Measurements from ENCODE around the gene TMEM63C. TPM values are rescaled to one million over a fixed set of nuclear protein-coding genes. Genes with fewer than 3 reads are reported as not detected.
"Not testable (repeated sequence)": the region's sequence is repeated elsewhere in the genome, so short reads cannot be mapped to it uniquely, and the experiment has no call there.

The TMEM63C gene
- total and polyA plus RNA-seq, 2 donors = 0.30 to 0.85 TPM

DNA sequence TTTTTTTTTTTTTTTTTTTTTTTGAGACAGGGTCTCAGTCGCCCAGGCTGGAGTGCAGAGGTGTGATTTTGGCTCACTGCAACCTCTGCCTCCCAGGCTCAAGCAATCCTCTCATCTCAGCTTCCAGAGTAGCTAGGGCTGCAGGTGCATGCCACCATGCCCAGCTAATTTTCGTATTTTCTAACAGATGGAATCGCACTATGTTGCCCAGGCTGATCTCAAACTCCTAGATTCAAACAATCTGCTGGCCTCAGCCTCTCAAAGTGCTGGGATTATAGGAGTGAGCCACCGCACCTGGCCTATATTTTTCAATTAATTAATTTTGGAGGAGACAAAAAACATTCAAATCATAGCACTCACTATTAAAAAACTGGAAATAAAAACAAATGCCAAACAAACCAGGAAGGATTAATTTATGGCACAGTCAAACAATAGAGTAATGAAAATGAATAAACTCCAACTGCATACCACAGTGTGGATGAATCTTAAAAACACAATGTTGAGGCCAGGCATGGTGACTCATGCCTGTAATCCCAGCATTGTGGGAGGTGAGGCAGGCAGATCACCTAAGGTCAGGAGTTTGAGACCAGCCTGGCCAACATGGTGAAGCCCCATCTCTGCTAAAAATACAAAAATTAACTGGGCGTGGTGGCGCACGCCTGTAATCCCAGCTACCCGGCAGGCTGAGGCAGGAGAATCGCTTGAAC, 7.5 kb upstream of the TMEM63C start:
- not testable (repeated sequence) for H3K27ac ChIP-seq (ENCODE audit: low read depth)

DNA sequence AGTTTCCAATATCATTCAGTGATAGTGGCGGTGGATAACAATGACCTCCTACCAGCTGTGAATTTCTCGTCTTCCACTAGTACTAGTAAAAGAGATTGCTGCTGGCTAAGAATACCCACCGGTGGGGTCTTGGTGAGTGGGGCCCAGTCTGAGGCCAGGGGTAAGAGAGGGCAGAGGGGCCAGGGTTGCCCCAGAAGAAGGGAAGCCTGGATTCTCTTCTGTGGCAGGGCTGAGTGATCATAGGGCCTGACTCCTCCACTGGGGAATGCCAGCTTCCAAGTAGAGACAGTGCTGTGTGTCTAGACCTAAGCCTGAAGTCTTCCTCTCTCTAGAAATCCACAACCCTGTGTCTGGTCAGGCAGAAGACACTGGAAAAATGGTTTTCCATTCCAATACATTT, 5.8 kb upstream of the TMEM63C start:
- DNase-seq (ENCODE audit: extremely low spot score) = no peak
- 73% methylated on average over 3 of the region's 3 CpGs for WGBS
- H3K4me3 ChIP-seq (ENCODE audit: low read depth, low read length) = no peak overlapping the region
- H3K27ac ChIP-seq (ENCODE audit: low read depth) = no peak overlapping the region
- H3K4me1 ChIP-seq (ENCODE audit: insufficient read depth) = no peaks in the 10 kb centered on the region
- no peaks in the 10 kb centered on the region for H3K36me3 ChIP-seq (ENCODE audit: insufficient read depth)

More for the DNA sequence above, 7.5 kb upstream of the TMEM63C start:
- not testable (repeated sequence) for DNase-seq (ENCODE audit: extremely low spot score); H3K36me3 ChIP-seq (ENCODE audit: insufficient read depth); H3K4me1 ChIP-seq (ENCODE audit: insufficient read depth); H3K4me3 ChIP-seq (ENCODE audit: low read depth, low read length)
- 91% methylated on average over 9 of the region's 9 CpGs for WGBS

DNA sequence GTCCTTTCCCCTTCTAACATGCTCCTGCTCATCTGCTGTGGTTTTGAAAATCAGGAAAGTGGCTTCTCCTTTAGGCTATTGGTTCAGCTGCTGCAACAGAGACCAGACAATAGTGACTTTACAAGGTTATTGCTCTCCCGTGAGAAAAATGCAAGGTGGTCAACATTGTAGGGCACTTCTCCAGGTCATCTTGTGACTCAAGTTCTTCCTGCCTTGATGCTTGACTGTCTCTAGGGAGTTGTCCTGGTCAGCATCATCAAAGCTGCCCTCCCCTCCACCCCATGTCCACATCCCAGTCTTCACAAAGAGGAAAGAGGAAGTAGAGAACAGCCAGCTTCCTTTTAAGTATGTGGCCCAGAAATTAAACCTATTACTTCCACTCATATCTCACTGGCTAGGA, 3.9 kb upstream of the TMEM63C start:
- Histone ChIP-seq H3K4me1 (ENCODE audit: insufficient read depth) (no peaks in the 10 kb centered on the region), H3K4me3 (ENCODE audit: low read depth, low read length) (no peak overlapping the region), H3K27ac (ENCODE audit: low read depth) (no peak overlapping the region), H3K36me3 (ENCODE audit: insufficient read depth) (no peaks in the 10 kb centered on the region)
- no peak for DNase-seq (ENCODE audit: extremely low spot score)
- WGBS = 21% methylated on average over 1 of the region's 1 CpG

DNA sequence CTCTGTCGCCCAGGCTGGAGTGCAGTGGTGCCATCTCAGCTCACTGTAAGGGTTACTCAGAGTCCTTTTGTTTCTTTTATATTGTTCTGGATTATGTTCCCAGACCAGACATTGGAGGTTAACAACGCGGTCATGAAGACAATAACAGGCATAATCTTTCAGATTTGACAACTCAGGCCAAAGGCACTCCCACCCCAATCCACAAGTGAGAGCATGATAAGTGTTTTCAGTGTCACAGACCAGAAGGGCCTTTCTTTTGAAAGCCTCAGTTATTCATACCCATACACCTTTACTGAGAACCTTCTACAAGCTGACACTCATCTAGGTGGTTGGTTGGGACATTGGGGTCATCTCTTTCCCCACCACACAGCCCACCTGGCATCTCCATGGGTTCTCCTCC, 2.9 kb upstream of the TMEM63C start:
- no peaks in the 10 kb centered on the region for H3K36me3 ChIP-seq (ENCODE audit: insufficient read depth)
- no peaks in the 10 kb centered on the region for H3K4me1 ChIP-seq (ENCODE audit: insufficient read depth)
- no peak overlapping the region for H3K4me3 ChIP-seq (ENCODE audit: low read depth, low read length)
- no peak overlapping the region for H3K27ac ChIP-seq (ENCODE audit: low read depth)
- no peak for DNase-seq (ENCODE audit: extremely low spot score)
- 48% methylated on average over 3 of the region's 3 CpGs for WGBS

DNA sequence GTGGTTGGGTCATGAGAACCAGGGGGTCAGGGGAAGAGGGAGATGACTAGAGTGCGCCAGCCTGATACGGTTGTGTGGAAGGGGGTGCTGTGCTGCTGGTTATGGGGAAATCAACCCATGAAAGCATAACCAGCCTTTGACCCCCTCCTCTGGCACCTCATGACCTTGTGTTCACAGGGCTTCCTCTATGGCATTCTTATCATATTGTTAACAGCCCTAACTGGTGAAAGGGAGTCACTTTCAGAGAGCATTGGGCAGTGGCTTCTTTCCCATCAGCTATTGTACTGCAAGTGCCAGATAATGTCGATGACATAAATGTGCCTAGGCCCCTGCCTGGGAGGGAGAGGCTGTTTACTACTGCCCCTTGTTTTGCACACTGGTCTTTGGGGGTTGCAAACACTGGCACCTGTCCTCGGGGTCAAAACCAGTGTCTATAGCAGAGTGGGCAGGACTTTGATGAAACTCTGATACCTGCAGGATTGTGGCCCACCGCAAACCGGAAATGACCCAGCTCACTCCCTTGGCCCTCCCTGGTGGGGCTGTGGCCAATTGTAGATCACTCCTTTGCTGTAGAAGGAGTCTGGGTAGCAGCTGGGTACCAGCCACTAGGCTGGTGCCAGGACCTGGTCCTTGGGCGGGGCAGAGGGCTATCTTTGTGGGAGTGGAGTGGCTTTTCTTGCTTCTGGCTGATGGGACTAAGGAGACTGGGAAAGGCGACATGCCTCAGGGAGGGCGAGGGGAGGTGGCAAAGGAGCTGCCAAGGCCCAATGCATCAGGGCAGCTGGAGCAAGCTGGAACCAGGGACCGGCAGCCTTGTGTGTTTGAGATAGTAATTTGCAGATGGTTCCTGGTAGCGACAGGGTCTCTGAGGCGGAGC, 634 bp upstream of the TMEM63C start:
- Histone ChIP-seq H3K4me1 (ENCODE audit: insufficient read depth) (no peaks in the 10 kb centered on the region), H3K4me3 (ENCODE audit: low read depth, low read length) (no peak overlapping the region), H3K36me3 (ENCODE audit: insufficient read depth) (no peaks in the 10 kb centered on the region), H3K27ac (ENCODE audit: low read depth) (no peak overlapping the region)
- 35% methylated on average over 12 of the region's 12 CpGs for WGBS
- no peak for DNase-seq (ENCODE audit: extremely low spot score)

DNA sequence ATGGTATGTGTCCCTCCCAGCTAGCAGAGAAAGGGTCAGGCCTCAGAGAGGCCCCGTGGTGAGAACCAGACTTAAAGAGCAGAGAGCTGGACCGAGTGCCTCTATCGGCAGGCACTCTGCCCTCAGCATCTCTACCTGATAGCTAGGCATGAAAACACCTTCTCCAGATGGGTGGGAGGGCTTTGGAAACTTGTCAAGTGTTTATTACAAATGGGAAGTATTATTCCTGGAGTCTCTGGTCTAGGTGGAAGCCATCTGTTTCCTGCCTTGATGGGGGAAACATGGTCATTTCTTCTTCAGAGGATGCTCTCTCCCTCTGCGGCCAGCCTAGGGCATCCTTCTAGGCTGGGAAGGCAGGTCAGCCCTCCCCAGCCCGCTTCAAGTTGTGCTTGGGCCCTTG, 2.3 kb downstream of the TMEM63C start:
- Histone ChIP-seq H3K4me3 (ENCODE audit: low read depth, low read length) (no peak overlapping the region), H3K36me3 (ENCODE audit: insufficient read depth) (no peaks in the 10 kb centered on the region), H3K27ac (ENCODE audit: low read depth) (no peak overlapping the region), H3K4me1 (ENCODE audit: insufficient read depth) (no peaks in the 10 kb centered on the region)
- WGBS = 54% methylated on average over 5 of the region's 5 CpGs
- no peak for DNase-seq (ENCODE audit: extremely low spot score)

DNA sequence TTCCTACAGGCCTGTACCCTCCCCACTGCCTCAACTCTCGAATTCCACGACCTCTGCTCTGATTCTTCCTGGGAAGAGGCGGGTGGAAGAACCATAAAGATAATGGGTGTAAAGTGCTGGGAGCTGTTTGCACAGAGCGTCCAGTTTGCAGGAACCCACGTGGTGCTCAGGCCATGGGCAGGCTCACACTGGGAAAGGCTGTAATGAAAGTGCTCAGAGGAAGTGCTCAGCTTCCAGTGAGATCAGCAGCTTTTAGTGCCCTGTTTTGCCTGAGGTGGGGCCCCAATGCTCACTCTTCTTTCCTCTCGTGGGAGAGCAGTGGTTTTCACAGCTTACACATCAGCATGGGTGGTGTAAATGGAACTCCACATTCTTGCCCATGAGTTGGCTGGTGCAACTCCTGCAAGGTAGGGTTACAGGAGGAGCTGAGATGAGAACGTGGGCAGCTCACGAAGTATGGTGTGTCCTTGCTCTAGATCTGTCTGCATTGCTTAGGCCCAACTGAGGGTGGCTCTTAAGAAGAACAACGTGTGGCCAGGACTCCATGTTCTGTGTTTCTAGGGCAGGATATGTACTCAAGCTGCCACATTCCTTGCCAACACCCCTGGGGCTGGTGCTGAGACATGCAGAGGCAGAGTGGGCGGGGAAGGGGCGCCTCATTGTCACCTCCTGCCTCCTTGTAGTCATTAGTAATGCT, 2.9 kb downstream of the TMEM63C start:
- no peaks in the 10 kb centered on the region for H3K36me3 ChIP-seq (ENCODE audit: insufficient read depth)
- 45% methylated on average over 11 of the region's 11 CpGs for WGBS

DNA sequence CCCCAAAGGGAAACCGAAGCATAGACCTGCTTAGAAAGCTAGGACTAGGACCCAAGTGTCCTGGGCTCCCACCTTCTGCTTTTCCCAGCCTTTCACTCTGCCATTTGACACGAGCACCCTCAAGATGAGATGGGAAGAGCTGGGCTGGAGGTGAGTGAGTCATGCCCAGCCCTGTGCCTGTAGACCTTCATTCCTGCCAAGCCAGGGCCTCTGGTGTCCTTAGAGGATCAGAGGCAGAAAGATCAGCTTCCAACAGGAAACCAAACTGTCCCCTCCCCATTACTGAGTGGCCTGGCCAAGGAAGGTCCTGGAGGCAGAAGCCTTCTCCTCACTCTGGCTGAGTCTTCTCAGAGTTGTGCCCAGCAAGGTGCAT, 3.5 kb downstream of the TMEM63C start:
- H3K27ac ChIP-seq (ENCODE audit: low read depth) = no peak overlapping the region
- WGBS = 84% methylated on average over 2 of the region's 2 CpGs
- no peaks in the 10 kb centered on the region for H3K36me3 ChIP-seq (ENCODE audit: insufficient read depth)
- DNase-seq (ENCODE audit: extremely low spot score) = no peak
- no peak overlapping the region for H3K4me3 ChIP-seq (ENCODE audit: low read depth, low read length)
- no peaks in the 10 kb centered on the region for H3K4me1 ChIP-seq (ENCODE audit: insufficient read depth)

More for the DNA sequence above, 2.9 kb downstream of the TMEM63C start:
- no peak overlapping the region for H3K27ac ChIP-seq (ENCODE audit: low read depth)
- H3K4me1 ChIP-seq (ENCODE audit: insufficient read depth) = no peaks in the 10 kb centered on the region
- H3K4me3 ChIP-seq (ENCODE audit: low read depth, low read length) = no peak overlapping the region
- DNase-seq (ENCODE audit: extremely low spot score) = no peak

DNA sequence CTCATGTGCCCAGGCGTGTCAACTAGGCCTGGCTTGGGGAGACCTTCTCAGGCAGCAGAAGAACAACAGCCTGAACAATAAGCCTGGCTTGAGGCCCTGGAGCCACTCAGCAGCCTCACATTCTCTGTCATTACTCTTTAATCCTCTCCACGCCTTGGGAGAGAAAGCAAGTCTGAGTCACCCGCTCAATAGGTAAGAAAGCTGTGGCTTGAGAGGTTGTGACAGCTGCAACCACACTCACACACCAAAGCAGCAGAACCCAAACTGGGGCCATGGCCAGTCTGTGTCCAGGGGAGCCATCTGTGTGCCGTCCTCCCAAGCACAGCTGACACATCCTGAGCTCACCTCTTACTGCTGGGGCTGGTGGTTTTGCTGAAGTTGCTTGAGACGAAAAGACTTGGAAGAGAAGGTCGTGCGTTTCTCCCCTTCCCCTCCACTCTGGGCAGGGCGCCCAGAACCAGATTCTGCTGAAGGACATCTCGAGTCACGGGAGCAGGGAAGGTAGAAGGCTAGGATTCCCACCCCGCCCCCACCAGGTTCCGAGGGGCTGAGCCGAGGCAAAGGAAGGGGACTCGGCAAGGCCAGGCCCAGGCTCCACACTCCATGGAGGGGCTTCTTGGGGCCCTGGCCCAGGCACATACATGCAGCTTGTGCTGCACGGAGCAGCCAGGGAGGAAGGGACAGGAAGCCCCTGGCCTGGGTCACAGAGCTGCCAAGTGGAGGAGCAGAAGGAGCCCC, 5.5 kb downstream of the TMEM63C start:
- H3K36me3 ChIP-seq (ENCODE audit: insufficient read depth) = no peaks in the 10 kb centered on the region
- H3K4me3 ChIP-seq (ENCODE audit: low read depth, low read length) = no peak overlapping the region
- no peak overlapping the region for H3K27ac ChIP-seq (ENCODE audit: low read depth)
- H3K4me1 ChIP-seq (ENCODE audit: insufficient read depth) = no peaks in the 10 kb centered on the region
- no peak for DNase-seq (ENCODE audit: extremely low spot score)
- WGBS = 38% methylated on average over 15 of the region's 15 CpGs

DNA sequence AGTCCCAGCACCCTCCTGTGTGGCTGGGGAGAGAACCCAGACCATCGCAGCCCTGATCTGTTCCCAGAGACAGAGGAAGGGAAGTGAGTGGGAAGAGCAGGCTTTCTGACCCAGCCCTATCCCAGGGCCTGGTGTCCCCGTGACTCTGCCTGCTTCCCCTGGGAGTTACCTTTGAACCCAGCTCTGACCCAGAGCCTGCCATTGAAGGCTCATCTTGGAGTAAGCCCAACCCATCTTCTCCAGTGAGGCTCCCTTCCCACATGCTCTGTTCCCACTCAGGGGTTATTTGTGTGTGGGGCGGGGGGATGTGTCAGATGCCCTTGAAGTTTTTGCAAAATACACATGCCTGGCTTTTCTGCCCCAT, 6.0 kb downstream of the TMEM63C start:
- Histone ChIP-seq H3K36me3 (ENCODE audit: insufficient read depth) (no peaks in the 10 kb centered on the region), H3K27ac (ENCODE audit: low read depth) (no peak overlapping the region), H3K4me3 (ENCODE audit: low read depth, low read length) (no peak overlapping the region), H3K4me1 (ENCODE audit: insufficient read depth) (no peaks in the 10 kb centered on the region)
- WGBS = 62% methylated on average over 3 of the region's 3 CpGs
- DNase-seq (ENCODE audit: extremely low spot score) = no peak

DNA sequence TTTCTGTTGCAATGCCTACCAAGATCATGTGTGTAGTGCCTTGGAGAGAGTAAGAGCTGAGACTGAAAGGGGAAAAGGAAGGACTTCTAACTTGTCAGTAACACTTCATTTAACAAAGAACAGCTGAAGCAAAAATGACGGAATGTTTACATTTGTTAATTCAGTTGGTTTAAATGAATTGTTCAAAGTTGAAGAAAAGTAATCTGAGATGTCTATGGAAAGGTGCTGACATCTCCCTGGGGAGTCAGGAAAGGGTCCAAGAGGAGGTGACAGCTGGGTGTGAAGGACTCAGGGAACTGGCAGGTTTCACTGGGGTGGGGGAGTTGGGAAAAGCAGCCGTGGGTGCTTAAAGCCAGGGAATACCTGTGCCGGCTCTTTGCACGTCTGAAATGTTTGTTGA, 7.9 kb downstream of the TMEM63C start:
- Histone ChIP-seq H3K27ac (ENCODE audit: low read depth) (no peak overlapping the region), H3K4me3 (ENCODE audit: low read depth, low read length) (no peak overlapping the region), H3K4me1 (ENCODE audit: insufficient read depth) (no peaks in the 10 kb centered on the region), H3K36me3 (ENCODE audit: insufficient read depth) (no peaks in the 10 kb centered on the region)
- 29% methylated on average over 4 of the region's 4 CpGs for WGBS
- no peak for DNase-seq (ENCODE audit: extremely low spot score)

DNA sequence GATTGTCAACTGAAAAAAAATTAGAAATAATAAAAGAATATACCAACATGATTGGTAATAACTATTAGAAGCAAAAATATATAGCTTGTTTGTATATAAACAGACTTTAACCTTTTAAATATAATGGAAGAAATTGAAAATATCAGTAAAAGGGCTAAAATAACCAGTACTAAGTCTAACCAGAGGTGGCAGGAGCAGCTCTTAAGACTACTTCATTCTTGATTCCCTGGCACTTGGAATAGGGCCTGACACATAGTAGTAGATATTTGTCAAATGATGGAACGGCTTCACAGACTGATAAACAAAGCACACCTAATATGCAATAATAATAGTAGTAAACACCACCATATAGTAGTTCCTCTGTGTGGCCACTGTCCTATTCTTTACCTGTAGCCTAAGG, 9.4 kb downstream of the TMEM63C start:
- no peaks in the 10 kb centered on the region for H3K4me1 ChIP-seq (ENCODE audit: insufficient read depth)
- WGBS = 67% methylated on average over 1 of the region's 1 CpG
- DNase-seq (ENCODE audit: extremely low spot score) = no peak
- no peaks in the 10 kb centered on the region for H3K36me3 ChIP-seq (ENCODE audit: insufficient read depth)
- H3K27ac ChIP-seq (ENCODE audit: low read depth) = no peak overlapping the region
- no peak overlapping the region for H3K4me3 ChIP-seq (ENCODE audit: low read depth, low read length)

DNA sequence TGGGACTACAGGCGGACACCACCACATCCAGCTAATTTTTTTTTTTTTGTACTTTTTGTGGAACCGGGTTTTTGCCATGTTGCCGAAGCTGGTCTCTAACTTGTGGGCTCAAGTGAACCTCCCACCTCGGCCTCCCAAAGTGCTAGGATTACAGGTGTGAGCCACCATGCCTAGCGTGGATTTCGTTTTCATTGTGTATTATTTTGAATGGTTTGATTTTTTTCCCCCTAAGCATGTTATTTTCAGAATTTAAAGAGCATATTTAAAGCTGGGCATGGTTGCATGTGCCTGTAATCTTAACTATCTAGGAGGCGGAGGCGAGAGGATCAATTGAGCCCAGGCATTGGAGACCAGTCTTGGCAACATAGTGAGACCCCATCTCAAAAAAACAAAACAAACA, 13.1 kb downstream of the TMEM63C start:
- no peak for DNase-seq (ENCODE audit: extremely low spot score)
- no peaks in the 10 kb centered on the region for H3K36me3 ChIP-seq (ENCODE audit: insufficient read depth)
- no peak overlapping the region for H3K4me3 ChIP-seq (ENCODE audit: low read depth, low read length)
- WGBS = 84% methylated on average over 8 of the region's 8 CpGs
- no peak overlapping the region for H3K27ac ChIP-seq (ENCODE audit: low read depth)
- H3K4me1 ChIP-seq (ENCODE audit: insufficient read depth) = no peaks in the 10 kb centered on the region
